ENCODE measurements around the gene ZNF132.
A peak's percentile ranks its signal among the peaks of the same experiment; 100 is the strongest.
"Not testable (repeated sequence)": the region's sequence is repeated elsewhere in the genome, so short reads cannot be mapped to it uniquely, and the experiment has no call there.

The ZNF132 gene

GRCh38 chr19:58466760-58467589 is 27.0 kb upstream of the ZNF132 start, which contains the start of gene ZNF324:
Gene ZNF324, plus strand, starts transcription at chr19:58467080. Its CDS starts 2,106 bp downstream, at chr19:58469186.
- DNase-seq (ENCODE audit: low read depth): peak; percentile 95

GRCh38 chr19:58466089-58466759 is 26.3 kb upstream of the ZNF132 start:
- no peak for DNase-seq (ENCODE audit: low read depth)

GRCh38 chr19:58460039-58460438 is 20.1 kb upstream of the ZNF132 start:
- DNase-seq (ENCODE audit: low read depth): no peak

- DNase-seq (ENCODE audit: low read depth): no peak
Observed at GRCh38 chr19:58456111-58456510, 16.2 kb upstream of the ZNF132 start.

- no peak for DNase-seq (ENCODE audit: low read depth)
Observed at GRCh38 chr19:58455306-58455705, 15.4 kb upstream of the ZNF132 start.

- no peak for DNase-seq (ENCODE audit: low read depth)
Observed at GRCh38 chr19:58453743-58454142, 13.8 kb upstream of the ZNF132 start.

GRCh38 chr19:58451358-58452101 is 11.6 kb upstream of the ZNF132 start, which contains the start of gene ZNF324B:
Gene ZNF324B, plus strand, starts transcription at chr19:58451622. Its CDS starts 2,080 bp downstream, at chr19:58453702.
- peak; percentile 93 for DNase-seq (ENCODE audit: low read depth)

GRCh38 chr19:58450856-58451357 is 11.0 kb upstream of the ZNF132 start:
- no peak for DNase-seq (ENCODE audit: low read depth)

- DNase-seq (ENCODE audit: low read depth): not testable (repeated sequence)
Observed at GRCh38 chr19:58449980-58450379, 10.0 kb upstream of the ZNF132 start.

GRCh38 chr19:58448860-58449259 is 8.9 kb upstream of the ZNF132 start:
- DNase-seq (ENCODE audit: low read depth): not testable (repeated sequence)

- DNase-seq (ENCODE audit: low read depth): not testable (repeated sequence)
Observed at GRCh38 chr19:58442986-58443385, 3.0 kb upstream of the ZNF132 start.

GRCh38 chr19:58440556-58440955 is 603 bp upstream of the ZNF132 start:
- no peak for DNase-seq (ENCODE audit: low read depth)

GRCh38 chr19:58434217-58434616 is 5.7 kb downstream of the ZNF132 start:
- no peak for DNase-seq (ENCODE audit: low read depth)

- no peak for DNase-seq (ENCODE audit: low read depth)
Observed at GRCh38 chr19:58429745-58430144, 10.2 kb downstream of the ZNF132 start.

- DNase-seq (ENCODE audit: low read depth): no peak
Observed at GRCh38 chr19:58428617-58429016, 11.3 kb downstream of the ZNF132 start.

- DNase-seq (ENCODE audit: low read depth): no peak
Observed at GRCh38 chr19:58417071-58417470, 22.9 kb downstream of the ZNF132 start.

GRCh38 chr19:58416604-58417003 is 23.3 kb downstream of the ZNF132 start:
- DNase-seq (ENCODE audit: low read depth): no peak

- DNase-seq (ENCODE audit: low read depth): no peak
Observed at GRCh38 chr19:58409010-58409790, 30.8 kb downstream of the ZNF132 start.

- peak; percentile 89 for DNase-seq (ENCODE audit: low read depth)
Observed at GRCh38 chr19:58408152-58409009, 31.6 kb downstream of the ZNF132 start, which contains the start of gene ZNF584. Gene ZNF584, plus strand, starts transcription at chr19:58408649. Its CDS starts 499 bp downstream, at chr19:58409148.

- DNase-seq (ENCODE audit: low read depth): no peak
Observed at GRCh38 chr19:58407658-58408151, 32.2 kb downstream of the ZNF132 start.
